ENCODE results near the gene SLA2. TPM values are rescaled to one million over a fixed set of nuclear protein-coding genes. Genes with fewer than 3 reads are reported as not detected.

Gene SLA2
- polyA plus RNA-seq, 1 of the 3 experiments (the other 2 are of a cell fraction): not detected

GRCh38 chr20:36645353-36645752 lies 643 bp downstream of the SLA2 start:
- no peak overlapping the region for H3K4me2 ChIP-seq
- no peaks in the 10 kb centered on the region for H3K36me3 ChIP-seq (replicated peaks in 1 of 2; ENCODE audit: control insufficient read depth in 1 of 2, insufficient read depth in 2 of 2, low read length in 1 of 2)
- no peak overlapping the region for H3K9ac ChIP-seq
- no peak overlapping the region for H2AFZ ChIP-seq (ENCODE audit: low read depth)
- no peaks in the 10 kb centered on the region for H3K4me1 ChIP-seq (ENCODE audit: control insufficient read depth in 1 of 2, insufficient read depth in 2 of 2, low read depth in 1 of 2, low read length in 1 of 2)
- no peaks in the 10 kb centered on the region for H3F3A ChIP-seq (replicated peaks; ENCODE audit: insufficient read depth)
- H3K27ac ChIP-seq (ENCODE audit: low read depth in 2 of 2, low read length in 1 of 2): no peak overlapping the region
- H3K4me3 ChIP-seq (ENCODE audit: low read depth in 2 of 2, low read length in 1 of 2): no peak overlapping the region
- DNase-seq: no peak
- ChIA-PET POLR2A (interaction anchor here (0.6 kb wide), 1 partner anchor 301 kb away, joined by 4 read pairs; no protein-coding TSS in a partner anchor), CTCF (no interaction called here)
- no peaks in the 10 kb centered on the region for H3K9me2 ChIP-seq
- 85% methylated on average over 7 of the region's 7 CpGs for WGBS (ENCODE audit: low lambda C conversion rate)
- no peaks in the 10 kb centered on the region for H3K79me2 ChIP-seq (ENCODE audit: insufficient read depth)
- no peak for TF ChIP-seq CTCF (IDR thresholded peaks at IDR 0.05)
- no peak for TF ChIP-seq FOXJ3 (CRISPR knock-in tag; IDR thresholded peaks at IDR 0.05)
- TF ChIP-seq GATA2 (CRISPR knock-in tag; IDR thresholded peaks at IDR 0.05): no peak
- no peak for TF ChIP-seq RCOR1 (IDR thresholded peaks at IDR 0.05; ENCODE audit: low read length)
- no peak for TF ChIP-seq ELF1 (IDR thresholded peaks at IDR 0.05)
- no peak for TF ChIP-seq POLR2AphosphoS5 (IDR thresholded peaks at IDR 0.05; ENCODE audit: low read depth, low read length)
- no peak for TF ChIP-seq MXI1 (IDR thresholded peaks at IDR 0.05; ENCODE audit: low read depth, low read length)
- TF ChIP-seq RAD21 (IDR thresholded peaks at IDR 0.05; ENCODE audit: low read length): no peak
- no peak for TF ChIP-seq USF2 (IDR thresholded peaks at IDR 0.05; ENCODE audit: borderline replicate concordance, low read depth, low read length)
- TF ChIP-seq NFIC (IDR thresholded peaks at IDR 0.05; ENCODE audit: borderline replicate concordance): no peak
- TF ChIP-seq SIN3A (IDR thresholded peaks at IDR 0.05; ENCODE audit: borderline replicate concordance, low read depth, low read length): no peak
- TF ChIP-seq JUND (IDR thresholded peaks at IDR 0.05): no peak
- TF ChIP-seq CHD2 (IDR thresholded peaks at IDR 0.05; ENCODE audit: low read length, partially characterized antibody): no peak
- TF ChIP-seq TCF12 (IDR thresholded peaks at IDR 0.05): no peak
- no peak for TF ChIP-seq IRF3 (IDR thresholded peaks at IDR 0.05; ENCODE audit: low read depth, low read length)
- no peak for TF ChIP-seq EP300 (IDR thresholded peaks at IDR 0.05; ENCODE audit: borderline replicate concordance in 1 of 2, low read depth in 1 of 2, low read length in 1 of 2)
- no peak for TF ChIP-seq TEAD4 (IDR thresholded peaks at IDR 0.05; ENCODE audit: borderline replicate concordance, insufficient read depth)
- TF ChIP-seq NRF1 (IDR thresholded peaks at IDR 0.05; ENCODE audit: low read depth, low read length): no peak
- no peak for TF ChIP-seq GABPA (IDR thresholded peaks at IDR 0.05; ENCODE audit: low read depth)
- no peaks in the 10 kb centered on the region for H3K9me3 ChIP-seq
- H4K20me1 ChIP-seq (ENCODE audit: insufficient read depth): no peaks in the 10 kb centered on the region
- H3K27me3 ChIP-seq (ENCODE audit: insufficient read depth): no peaks in the 10 kb centered on the region
